ENCODE data around the gene BORCS5. TPM values are rescaled to one million over a fixed set of nuclear protein-coding genes. Genes with fewer than 3 reads are reported as not detected.

BORCS5 gene
- total and polyA plus RNA-seq, 12 donors, result 3.6 to 30.1 (median 10.6) TPM

GRCh38 chr12:12477532-12477890 is 120.6 kb downstream of the BORCS5 start:
- TF ChIP-seq, protein P1, sequence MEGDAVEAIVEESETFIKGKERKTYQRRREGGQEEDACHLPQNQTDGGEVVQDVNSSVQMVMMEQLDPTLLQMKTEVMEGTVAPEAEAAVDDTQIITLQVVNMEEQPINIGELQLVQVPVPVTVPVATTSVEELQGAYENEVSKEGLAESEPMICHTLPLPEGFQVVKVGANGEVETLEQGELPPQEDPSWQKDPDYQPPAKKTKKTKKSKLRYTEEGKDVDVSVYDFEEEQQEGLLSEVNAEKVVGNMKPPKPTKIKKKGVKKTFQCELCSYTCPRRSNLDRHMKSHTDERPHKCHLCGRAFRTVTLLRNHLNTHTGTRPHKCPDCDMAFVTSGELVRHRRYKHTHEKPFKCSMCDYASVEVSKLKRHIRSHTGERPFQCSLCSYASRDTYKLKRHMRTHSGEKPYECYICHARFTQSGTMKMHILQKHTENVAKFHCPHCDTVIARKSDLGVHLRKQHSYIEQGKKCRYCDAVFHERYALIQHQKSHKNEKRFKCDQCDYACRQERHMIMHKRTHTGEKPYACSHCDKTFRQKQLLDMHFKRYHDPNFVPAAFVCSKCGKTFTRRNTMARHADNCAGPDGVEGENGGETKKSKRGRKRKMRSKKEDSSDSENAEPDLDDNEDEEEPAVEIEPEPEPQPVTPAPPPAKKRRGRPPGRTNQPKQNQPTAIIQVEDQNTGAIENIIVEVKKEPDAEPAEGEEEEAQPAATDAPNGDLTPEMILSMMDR (IDR thresholded peaks at IDR 0.05), result no peak
- TF ChIP-seq POLR2A (IDR thresholded peaks at IDR 0.05), result no peak
- DNase-seq, result no peak
- H3K4me1 ChIP-seq (replicated peaks in 1 of 2), result no peaks in the 10 kb centered on the region
- WGBS, 4 donors, result 93 to 98% (median 97%) methylated on average over 14 of the region's 14 CpGs
- peaks cover 0 to 46% of the 10 kb centered on the region in 2 donors for H3K36me3 ChIP-seq (replicated peaks in 1 of 2)
- intact Hi-C loops (cut with DNase I), result no loop called here
- H3K27ac ChIP-seq, result no peak overlapping the region
- H3K4me3 ChIP-seq, result no peak overlapping the region
- H3K9me3 ChIP-seq (replicated peaks in 1 of 3), result no peaks in the 10 kb centered on the region
- H3K27me3 ChIP-seq, result no peaks in the 10 kb centered on the region

- intact Hi-C loops (cut with DNase I), result no loop called here
- 93 to 99% (median 98%) methylated on average over 5 of the region's 5 CpGs for WGBS, 4 donors
- peaks cover 0 to 50% of the 10 kb centered on the region in 2 donors for H3K36me3 ChIP-seq (replicated peaks in 1 of 2)
Measured at GRCh38 chr12:12480074-12480473, 123.2 kb downstream of the BORCS5 start.

DNA sequence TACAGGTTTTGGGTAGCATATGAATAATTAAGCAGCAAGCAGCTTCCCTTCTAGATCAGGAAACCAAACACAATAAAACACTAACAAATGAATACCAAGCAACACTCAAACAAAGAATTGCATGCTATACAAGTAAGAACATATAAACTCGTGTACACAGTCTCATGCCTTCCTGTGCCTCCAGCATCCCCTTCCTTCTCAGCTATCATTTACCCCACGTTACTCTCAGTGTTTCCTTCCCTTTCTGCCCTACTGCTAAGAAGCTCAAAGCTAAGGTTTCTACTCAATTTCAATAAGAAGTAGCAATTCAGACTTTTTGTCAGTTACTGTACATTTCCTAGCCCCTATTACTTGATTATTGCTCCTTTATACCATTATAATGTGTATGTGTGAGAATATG is 124.8 kb downstream of the BORCS5 start:
- no peak for DNase-seq
- Histone ChIP-seq H3K27ac (peak overlapping the region in 2 of 5 donors; percentile 18 to 25), H3K36me3 (replicated peaks in 1 of 2) (peaks cover 0 to 47% of the 10 kb centered on the region in 2 donors), H3K4me1 (replicated peaks in 1 of 2) (peaks cover 9 to 15% of the 10 kb centered on the region in 2 donors), H3K9me3 (replicated peaks in 1 of 3) (no peaks in the 10 kb centered on the region), H3K27me3 (no peaks in the 10 kb centered on the region), H3K4me3 (no peak overlapping the region)
- 56 to 73% (median 66%) methylated on average over 2 of the region's 2 CpGs for WGBS, 4 donors
- TF ChIP-seq, protein P1 (IDR thresholded peaks at IDR 0.05), result no peak
- TF ChIP-seq POLR2A (IDR thresholded peaks at IDR 0.05), result no peak
- intact Hi-C loops (cut with DNase I), result no loop called here

More at GRCh38 chr12:12480074-12480473, 123.2 kb downstream of the BORCS5 start:
- Histone ChIP-seq H3K4me3 (no peak overlapping the region), H3K9me3 (replicated peaks in 1 of 3) (no peaks in the 10 kb centered on the region), H3K4me1 (replicated peaks in 1 of 2) (peaks cover 0 to 8% of the 10 kb centered on the region in 2 donors), H3K27ac (no peak overlapping the region), H3K27me3 (no peaks in the 10 kb centered on the region)
- TF ChIP-seq POLR2A (IDR thresholded peaks at IDR 0.05), result no peak
- TF ChIP-seq, protein P1 (IDR thresholded peaks at IDR 0.05), result no peak
- DNase-seq, result no peak

- H3K27ac ChIP-seq, result peak overlapping the region in 2 of 5 donors; percentile 24 to 47
- no peak overlapping the region for H3K4me3 ChIP-seq
- intact Hi-C loops (cut with DNase I), result no loop called here
- H3K36me3 ChIP-seq (replicated peaks in 1 of 2), result peaks cover 0 to 41% of the 10 kb centered on the region in 2 donors
- no peaks in the 10 kb centered on the region for H3K27me3 ChIP-seq
- H3K9me3 ChIP-seq (replicated peaks in 1 of 3), result no peaks in the 10 kb centered on the region
- TF ChIP-seq, protein P1 (IDR thresholded peaks at IDR 0.05), result no peak
- TF ChIP-seq POLR2A (IDR thresholded peaks at IDR 0.05), result no peak
- 91 to 94% (median 92%) methylated on average over 6 of the region's 6 CpGs for WGBS, 4 donors
- DNase-seq, result no peak
- H3K4me1 ChIP-seq (replicated peaks in 1 of 2), result peaks cover 15 to 21% of the 10 kb centered on the region in 2 donors
Measured at GRCh38 chr12:12482150-12482761, 125.4 kb downstream of the BORCS5 start.
